Measurements from ENCODE around the gene ZC3H12A.

Gene ZC3H12A

DNA sequence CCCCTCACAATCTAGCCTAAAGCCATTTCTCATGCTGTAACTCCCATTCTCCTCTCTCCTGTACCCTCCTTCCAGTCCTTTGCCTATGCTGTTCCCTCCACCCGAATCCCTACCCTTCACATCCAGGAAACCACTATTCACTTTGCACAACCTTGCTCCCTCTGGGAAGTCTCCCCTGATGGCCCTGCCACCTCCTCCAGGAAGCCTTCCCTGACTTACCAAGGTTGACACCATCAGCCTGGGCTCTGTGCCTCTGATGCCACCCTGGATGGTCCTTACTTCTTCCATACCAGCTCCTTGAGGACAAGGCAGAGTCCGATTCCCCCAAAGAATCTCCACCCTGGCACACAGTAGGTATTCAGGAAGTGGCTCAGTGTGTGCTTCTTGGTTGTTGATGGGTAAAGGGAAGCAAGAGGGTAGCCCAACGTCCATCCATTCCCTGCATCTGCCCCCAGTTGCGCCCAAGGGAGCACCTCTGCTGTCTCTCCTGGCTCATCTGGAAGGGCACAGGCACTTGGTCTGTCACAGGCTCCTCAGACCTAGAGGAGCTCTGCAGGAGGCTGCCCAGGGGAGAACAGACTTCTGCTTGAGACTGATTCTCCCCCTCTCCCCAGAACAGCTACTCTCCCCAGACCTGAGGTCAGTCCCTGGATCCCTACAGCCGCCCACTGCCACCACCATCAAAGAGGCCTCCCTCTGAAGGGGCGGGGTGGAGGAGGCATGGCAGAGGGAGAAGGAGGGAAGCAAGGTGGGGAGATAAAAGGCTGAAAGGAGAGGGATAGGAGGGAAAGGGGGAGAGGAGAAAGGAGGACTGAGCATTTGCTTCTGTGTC lies 36.1 kb upstream of the ZC3H12A start:
- H3K79me2 ChIP-seq = no peaks in the 10 kb centered on the region
- H3K4me3 ChIP-seq (ENCODE audit: low read depth, low read length) = no peak overlapping the region
- H3K4me2 ChIP-seq (ENCODE audit: low read length) = no peak overlapping the region
- no peak overlapping the region for H3K27ac ChIP-seq
- H3K4me1 ChIP-seq = no peaks in the 10 kb centered on the region
- TF ChIP-seq, protein P1, sequence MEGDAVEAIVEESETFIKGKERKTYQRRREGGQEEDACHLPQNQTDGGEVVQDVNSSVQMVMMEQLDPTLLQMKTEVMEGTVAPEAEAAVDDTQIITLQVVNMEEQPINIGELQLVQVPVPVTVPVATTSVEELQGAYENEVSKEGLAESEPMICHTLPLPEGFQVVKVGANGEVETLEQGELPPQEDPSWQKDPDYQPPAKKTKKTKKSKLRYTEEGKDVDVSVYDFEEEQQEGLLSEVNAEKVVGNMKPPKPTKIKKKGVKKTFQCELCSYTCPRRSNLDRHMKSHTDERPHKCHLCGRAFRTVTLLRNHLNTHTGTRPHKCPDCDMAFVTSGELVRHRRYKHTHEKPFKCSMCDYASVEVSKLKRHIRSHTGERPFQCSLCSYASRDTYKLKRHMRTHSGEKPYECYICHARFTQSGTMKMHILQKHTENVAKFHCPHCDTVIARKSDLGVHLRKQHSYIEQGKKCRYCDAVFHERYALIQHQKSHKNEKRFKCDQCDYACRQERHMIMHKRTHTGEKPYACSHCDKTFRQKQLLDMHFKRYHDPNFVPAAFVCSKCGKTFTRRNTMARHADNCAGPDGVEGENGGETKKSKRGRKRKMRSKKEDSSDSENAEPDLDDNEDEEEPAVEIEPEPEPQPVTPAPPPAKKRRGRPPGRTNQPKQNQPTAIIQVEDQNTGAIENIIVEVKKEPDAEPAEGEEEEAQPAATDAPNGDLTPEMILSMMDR (IDR thresholded peaks at IDR 0.05) = no peak
- no peaks in the 10 kb centered on the region for H3K36me3 ChIP-seq (ENCODE audit: control insufficient read depth, insufficient read depth, low read length)
- H3K9me3 ChIP-seq (ENCODE audit: control insufficient read depth, low read length) = no peaks in the 10 kb centered on the region
- H2AFZ ChIP-seq = no peak overlapping the region
- no peak overlapping the region for H3K9ac ChIP-seq
- H3K27me3 ChIP-seq (ENCODE audit: control insufficient read depth, insufficient read depth, low read length) = no peaks in the 10 kb centered on the region

DNA sequence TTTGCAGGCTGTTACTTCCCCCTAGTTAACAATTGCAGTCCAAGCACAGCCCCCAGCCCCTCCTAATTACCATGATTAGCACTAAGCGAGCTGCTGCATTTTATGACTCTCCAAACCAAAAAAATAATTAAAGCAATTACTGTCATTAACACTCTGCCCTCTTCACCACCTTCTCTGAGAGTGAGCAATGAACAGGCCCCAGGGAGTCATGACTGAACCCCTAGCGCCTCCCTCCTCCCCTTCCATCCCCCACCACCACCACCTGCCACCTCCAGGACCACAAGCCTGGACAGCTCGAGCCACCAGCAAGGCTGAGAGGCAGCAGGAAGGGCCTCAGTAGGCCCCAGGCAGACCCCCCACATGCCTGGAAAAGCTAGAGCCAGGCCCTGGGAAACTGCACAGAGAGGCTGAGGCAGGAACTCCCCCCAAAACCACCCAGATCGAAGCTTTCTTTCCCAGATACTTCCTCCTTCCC lies 35.5 kb upstream of the ZC3H12A start:
- Histone ChIP-seq H3K4me3 (ENCODE audit: low read depth, low read length) (no peak overlapping the region), H3K27ac (no peak overlapping the region), H2AFZ (no peak overlapping the region), H3K4me1 (no peaks in the 10 kb centered on the region), H3K9ac (no peak overlapping the region), H3K79me2 (no peaks in the 10 kb centered on the region), H3K36me3 (ENCODE audit: control insufficient read depth, insufficient read depth, low read length) (no peaks in the 10 kb centered on the region), H3K9me3 (ENCODE audit: control insufficient read depth, low read length) (no peaks in the 10 kb centered on the region), H3K4me2 (ENCODE audit: low read length) (no peak overlapping the region), H3K27me3 (ENCODE audit: control insufficient read depth, insufficient read depth, low read length) (no peaks in the 10 kb centered on the region)
- TF ChIP-seq, protein P1 (IDR thresholded peaks at IDR 0.05) = no peak

DNA sequence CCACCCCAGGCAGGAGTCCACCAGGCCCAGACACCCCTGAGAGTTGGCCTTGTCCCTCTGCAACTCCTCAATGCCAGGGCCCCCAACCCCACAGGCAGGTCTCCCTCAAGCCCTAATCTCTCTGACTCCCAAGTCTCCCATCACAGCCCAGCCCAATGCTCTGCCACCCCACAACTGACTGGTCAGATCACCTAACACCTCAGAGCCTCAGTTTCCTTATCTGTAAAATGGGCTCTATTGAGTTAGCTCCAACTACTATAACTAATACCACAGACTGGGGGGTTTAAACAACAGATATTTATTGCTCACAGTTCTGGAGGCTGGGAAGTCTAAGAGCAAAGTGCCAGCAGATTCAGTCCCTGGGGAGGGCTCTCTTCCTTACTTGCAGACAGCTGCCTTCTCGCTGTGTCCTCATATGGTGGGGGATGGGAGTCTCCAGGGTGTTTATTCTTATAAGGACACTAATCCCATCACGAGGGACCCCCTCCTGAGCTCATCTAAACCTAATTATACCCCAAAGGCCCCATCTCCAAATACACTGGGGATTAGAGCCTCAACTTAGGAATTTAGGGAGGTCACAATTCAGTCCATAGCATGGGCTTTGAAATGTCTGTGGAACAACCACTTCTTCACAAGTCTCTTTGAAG lies 34.9 kb upstream of the ZC3H12A start:
- Histone ChIP-seq H3K9me3 (ENCODE audit: control insufficient read depth, low read length) (no peaks in the 10 kb centered on the region), H3K79me2 (no peaks in the 10 kb centered on the region), H3K4me3 (ENCODE audit: low read depth, low read length) (no peak overlapping the region), H3K4me1 (no peaks in the 10 kb centered on the region), H2AFZ (no peak overlapping the region), H3K27ac (no peak overlapping the region), H3K4me2 (ENCODE audit: low read length) (no peak overlapping the region), H3K36me3 (ENCODE audit: control insufficient read depth, insufficient read depth, low read length) (no peaks in the 10 kb centered on the region), H3K27me3 (ENCODE audit: control insufficient read depth, insufficient read depth, low read length) (no peaks in the 10 kb centered on the region), H3K9ac (no peak overlapping the region)
- TF ChIP-seq, protein P1 (IDR thresholded peaks at IDR 0.05) = no peak

GRCh38 chr1:37441490-37441889 lies 32.9 kb upstream of the ZC3H12A start:
- H3K27me3 ChIP-seq (ENCODE audit: control insufficient read depth, insufficient read depth, low read length) = no peaks in the 10 kb centered on the region

More at GRCh38 chr1:37441490-37441889, 32.9 kb upstream of the ZC3H12A start:
- Histone ChIP-seq H3K36me3 (ENCODE audit: control insufficient read depth, insufficient read depth, low read length) (no peaks in the 10 kb centered on the region), H3K4me1 (no peaks in the 10 kb centered on the region), H3K4me3 (ENCODE audit: low read depth, low read length) (no peak overlapping the region), H2AFZ (no peak overlapping the region), H3K9me3 (ENCODE audit: control insufficient read depth, low read length) (no peaks in the 10 kb centered on the region), H3K27ac (no peak overlapping the region), H3K9ac (no peak overlapping the region), H3K4me2 (ENCODE audit: low read length) (no peak overlapping the region), H3K79me2 (no peaks in the 10 kb centered on the region)
- TF ChIP-seq, protein P1 (IDR thresholded peaks at IDR 0.05) = no peak
